Activated naive CD4-positive, alpha-beta T cell treated with Interleukin-2 at 50 U/mL for 16 hours (primary cell): ENCODE data around the gene GAMT.

Experiments
- DNase-seq: peaks from one replicate; pipeline ENCODE4 v3.0.0-alpha.2; 2020

The GAMT gene

DNA sequence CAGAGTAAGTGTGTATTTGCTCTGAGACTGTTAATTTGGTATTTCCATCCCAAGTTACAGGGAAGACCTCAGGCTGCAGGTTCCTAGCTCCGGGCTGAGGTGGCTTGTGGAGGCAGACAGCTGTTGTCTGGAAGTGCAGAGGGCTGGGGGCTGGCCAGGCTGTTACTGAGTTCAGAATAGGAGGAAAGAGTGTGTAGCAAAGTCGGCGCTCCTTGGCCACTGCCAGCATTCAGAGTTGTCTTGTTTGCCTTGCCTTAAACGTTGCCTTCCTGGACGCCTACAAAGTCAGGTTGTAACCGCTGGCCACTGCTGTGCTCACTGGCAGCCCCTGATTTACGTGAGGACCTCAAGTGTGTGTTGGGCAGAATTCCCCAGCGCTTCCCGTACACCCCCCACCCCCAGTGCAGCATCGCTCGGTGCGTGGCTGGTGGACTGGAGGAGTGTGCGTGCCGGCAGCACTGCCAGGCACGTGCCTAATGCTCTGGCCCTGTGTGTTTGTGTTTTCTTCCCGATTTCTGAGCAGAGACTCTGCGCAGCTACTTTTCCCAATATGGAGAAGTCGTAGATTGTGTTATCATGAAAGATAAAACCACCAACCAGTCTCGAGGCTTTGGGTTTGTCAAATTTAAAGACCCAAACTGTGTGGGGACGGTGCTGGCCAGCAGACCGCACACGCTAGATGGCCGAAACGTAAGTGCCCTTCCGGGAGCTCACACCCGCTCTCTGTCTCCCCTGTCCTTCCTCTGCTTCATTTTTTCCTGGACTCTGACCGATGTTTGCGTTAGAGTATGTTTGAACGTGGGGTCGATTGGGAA is 16.5 kb upstream of the GAMT start:
- no peak for DNase-seq

DNA sequence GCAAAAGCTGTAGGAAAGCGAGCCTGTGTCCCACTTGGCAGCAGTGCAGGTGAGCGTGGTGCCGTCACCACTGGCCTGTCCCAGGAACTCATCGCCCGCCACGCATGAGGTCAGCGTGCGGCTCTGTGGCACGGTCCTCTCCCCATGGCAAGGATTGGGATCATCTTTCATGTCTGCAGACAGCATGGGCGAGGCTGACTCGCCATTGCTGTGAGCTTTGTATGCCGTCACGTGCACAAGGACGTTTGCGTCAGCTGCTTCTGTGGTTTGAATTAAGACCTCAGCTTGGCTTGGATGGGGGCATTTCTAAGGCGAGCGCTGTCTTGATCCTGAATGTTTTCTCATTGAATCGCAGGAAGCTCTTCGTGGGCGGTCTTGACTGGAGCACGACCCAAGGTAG is 15.8 kb upstream of the GAMT start:
- DNase-seq: no peak

DNA sequence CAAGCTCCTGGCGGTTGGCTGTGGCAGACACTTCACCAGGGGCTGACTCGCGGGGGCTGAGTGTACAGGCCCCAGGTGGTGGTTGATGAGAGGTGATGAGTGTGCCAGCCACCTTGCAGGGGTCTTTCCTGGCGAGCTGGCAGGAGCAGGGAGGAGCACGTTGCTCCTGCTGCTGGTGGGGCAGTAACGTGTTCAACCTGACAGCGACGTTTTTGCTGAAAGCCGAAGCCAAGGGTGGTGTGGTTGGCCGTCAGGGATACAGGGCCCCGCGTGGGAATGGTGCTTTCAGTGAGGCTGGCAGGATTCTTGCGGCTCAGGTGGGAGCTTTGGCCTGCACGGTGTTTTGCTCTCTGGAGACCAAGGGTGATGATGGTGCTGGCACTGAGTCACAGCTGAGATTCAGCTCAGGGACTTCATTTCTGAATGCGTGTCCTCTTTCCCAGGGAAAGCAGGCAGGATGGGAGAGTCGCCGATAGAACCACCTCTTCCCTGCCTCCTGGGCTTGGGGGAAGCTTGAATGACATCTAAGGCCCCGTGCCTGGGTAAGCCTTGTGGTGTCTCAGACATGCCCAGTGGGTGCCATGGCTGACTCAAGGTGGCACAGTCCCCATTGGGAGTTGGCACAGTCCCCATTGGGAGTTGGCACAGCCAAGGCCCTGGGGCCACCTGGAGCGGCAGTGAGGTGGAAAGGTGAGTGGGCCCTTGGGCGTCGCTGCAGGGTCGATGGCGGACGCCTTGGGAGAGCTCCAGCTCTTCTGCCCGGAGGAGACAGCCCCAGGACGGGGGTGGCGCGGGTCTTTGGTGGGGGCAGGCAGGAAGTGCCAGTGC is 14.9 kb upstream of the GAMT start:
- DNase-seq: no peak

DNA sequence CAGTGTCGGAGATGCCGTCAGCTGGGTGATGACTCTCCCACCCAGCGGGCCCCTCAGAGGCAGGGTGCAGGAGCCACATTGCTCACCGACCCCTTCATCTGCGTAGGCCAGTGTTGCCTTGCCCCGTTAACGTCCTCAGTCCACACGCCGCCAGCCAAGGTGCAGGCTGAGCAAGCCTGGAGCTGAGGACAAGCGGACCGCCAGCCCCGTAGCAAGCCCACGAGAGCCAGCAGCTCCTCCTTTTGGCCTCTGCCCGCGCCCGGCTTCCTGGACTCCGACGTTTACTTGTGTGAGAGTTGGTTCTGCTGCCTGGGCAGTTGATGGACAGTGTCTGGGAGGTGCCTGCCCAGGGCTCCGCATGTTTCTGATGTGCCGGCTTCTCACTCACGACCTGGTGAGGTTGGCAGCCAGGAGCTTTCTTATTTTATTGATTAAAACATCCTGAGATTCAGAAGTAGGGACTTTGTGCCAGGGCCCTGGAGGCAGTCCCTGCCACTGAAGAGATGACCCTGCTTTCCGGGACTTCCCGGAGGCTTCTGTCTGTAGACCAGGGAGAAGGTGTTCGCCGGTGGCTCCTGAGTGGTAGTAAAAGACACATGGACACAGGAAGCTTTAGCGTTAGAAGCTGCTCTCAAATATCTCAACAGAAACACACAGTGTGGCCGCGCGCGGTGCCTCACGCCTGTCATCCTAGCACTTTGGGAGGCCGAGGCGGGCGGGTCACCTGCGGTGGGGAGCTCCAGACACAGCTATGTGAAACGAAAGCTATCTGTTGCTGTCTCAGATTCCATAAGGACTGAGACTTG is 11.9 kb upstream of the GAMT start:
- peak; percentile 26 for DNase-seq

DNA sequence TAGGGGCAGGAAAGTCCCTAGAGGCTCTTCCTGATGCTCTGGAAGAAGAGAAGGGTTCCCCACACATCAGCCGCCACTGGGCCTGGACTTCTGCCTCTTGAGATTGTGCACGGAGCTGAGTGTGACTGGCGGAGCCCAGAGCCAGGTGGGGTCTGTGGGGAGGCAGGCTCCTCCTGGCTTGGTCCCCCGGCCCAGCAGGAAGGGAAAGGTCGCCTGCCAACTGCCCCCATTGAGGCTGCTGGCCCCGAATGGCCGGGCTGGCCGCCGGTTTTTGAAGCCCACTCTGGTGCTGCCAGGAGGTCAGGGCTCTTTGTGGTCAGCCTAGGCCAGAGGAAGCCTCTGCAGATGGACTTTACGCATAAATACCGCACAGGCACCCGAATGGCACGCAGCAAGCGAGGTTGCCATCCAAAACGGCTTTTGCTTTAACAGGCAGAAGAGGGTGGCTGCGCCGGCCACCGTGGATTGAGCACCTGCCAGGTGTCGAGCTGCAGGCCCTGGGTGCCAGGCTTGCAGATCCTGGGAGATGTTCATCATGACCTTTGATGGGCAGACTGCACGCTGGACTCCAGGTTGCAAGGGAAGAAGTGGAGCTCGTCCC is 11.1 kb upstream of the GAMT start:
- no peak for DNase-seq

DNA sequence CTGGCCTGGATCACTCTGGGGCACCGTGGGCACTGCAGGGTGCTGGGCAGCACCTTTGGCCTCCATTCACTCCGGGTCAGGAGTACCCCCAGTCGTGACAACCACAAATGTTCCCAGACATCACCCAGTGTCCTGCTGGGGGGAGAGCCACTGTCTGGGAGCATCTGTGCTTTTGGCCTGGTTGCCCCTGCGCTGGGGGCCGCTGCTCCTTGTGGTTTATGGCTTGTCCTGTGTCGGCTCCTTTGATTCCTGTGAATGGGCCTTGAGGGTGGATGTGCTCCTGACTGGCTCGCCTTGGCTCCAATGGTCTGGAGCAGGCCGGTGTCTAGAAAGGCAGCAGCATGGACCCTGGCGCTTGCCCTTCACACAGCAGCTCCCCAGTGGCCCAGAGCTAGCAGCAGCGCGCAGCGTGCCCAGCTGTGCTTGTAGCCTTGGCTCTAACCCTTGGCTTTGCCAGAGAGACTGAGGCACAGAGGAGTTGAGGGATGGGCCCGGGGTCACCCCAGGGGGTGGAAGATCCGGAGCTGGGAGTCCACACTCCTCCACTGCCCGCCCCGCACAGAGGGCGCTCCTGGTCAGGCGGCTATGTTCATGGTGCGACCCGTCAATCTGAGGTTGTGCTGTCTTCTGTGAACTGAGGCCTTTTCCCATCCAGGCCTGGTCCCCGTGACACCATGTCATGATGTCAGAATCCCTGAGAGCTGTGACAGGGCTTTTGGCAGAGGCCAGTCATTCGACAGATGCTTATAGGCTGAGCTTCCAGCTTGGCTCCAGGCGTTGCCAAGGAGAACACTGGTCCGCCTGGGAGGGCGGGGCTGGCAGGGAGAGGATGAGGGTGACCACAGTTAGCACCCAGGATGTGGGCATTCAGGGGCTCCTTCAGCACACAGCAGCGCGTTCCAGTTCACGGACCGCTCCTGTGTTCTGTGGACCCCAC is 10.2 kb upstream of the GAMT start:
- DNase-seq: peak; percentile 21

DNA sequence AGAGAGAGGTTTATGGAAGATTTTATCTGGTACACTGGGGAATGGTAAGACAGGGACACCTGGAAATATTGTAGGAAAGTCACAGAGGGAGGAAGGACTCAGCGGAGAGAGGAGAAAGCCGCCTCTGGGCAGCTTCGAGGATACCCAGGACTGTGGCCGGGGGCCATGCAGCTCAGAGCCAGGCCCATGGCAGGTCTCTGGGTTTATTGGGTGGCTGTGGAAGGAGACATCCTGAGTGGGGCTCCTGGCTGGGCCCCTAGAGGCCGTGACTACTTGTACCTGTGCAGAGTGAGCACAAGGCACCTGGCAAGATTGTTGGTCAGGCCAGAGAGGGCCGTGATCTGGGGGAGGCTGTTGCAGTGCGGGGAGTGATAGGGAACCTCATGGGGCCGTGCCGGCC is 9.4 kb upstream of the GAMT start:
- DNase-seq: no peak

DNA sequence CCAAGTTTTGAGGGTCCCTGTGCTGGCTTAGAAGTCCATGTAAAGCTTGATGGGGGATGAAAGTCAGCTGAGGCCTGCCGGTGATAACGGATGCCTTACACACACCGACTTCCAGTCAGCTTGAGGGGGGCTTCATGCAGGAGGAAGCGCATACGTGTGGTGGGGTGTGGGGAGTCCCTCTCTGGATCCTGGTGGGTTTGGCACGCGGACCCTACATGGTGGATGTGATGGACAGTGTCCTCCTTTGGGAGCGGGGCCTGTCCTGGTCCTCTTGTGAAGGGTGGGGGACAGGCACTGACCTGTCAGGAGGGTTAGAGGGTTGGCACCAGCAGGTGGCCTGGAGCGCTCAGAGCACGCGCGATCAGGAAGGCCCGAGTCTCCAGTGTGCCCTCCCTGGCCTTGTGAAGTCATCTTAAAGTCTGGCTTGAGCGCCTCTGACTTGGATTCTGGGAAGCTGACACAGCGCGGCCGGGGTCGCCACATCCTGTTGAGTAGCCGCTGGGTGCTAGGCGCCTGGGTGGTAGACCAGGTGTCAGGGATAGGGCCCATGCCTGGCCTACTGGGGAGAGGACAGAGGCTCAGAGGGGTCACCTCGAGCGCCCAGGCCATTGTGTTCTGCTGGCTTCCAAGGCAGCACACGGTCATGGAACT is 8.9 kb upstream of the GAMT start:
- DNase-seq: no peak

DNA sequence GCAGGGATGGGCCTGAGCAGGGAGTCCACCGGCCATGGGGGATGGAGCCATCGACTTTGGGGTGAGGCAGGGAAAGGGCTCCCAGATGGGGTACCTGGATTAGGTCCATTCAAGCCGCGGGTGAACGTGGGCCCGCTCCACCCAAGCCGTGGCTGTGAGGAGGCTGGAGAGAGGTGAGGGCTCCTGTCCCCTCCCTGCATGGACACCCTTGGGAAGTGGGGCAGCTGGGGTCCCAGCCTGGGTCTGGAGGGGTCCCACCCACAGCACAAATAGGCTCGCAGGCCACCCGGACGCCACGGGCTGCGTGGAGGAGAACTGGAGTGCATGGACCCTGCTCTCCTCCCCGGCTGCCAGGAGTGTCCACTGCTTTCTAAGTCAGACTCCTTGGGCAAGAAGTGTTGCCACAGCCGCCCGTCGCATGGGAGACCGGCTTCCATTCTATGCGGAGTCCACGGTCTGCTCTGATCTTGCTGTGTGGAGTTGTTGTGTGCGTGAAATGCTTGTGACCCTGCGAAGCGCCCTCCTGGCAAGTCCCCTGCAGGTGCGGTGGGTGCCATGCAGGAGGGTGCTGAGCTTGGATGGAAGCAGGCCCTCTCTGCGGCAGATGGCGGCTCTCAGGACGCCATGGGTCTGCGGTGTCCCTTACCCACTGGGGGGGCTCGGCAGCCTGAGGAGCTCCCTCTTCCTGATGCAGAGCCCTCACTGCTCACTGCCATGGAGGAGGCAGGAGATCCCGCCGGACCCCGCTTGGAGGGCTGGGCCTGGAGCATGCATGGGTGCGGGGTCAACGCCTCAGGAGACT is 8.1 kb upstream of the GAMT start:
- no peak for DNase-seq

DNA sequence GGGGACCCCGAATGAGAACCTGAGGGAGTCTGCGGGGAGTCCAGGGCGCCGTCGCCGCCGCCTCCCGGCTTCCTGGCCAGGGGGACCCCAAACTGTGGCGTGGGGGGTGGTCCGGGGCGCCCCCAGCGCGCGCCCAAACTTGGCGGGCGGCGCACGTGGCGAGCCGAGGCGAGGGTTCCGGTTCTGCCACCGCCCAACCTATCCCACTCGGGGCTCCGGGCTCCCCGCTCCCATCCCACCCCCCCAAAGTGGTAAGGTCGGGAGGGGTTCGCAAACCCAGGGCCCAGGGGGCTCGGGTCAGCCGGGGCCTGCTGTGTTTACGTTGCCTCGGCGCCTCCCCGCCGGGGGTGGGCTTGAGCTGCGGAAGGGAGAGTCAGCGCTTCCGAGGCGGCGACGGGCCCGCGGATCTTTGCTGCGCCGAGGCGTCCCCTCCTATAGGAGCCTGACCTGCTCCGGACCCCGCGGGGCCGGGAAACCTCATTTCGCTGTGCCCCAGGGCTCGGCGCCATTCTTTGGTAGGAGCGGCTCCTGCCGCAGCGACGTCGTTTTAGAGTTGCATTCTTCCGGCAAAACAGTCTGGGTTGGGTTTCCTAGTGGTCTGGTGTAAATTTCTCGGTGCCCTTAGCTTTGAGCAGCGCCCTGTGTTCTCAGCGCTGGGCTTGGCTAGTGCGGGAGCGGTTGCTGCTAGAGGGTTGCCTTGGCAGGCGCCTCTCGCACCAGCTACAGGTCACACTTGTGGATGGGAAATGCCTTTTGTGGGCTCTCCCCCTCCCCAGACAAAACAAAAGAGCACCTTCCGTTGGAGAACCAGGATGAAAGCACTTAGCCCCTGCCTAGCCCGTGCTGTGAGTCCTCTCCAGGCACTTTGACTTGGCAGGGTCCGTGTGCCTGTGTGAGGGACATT is 7.2 kb upstream of the GAMT start:
- DNase-seq: peak; percentile 66

DNA sequence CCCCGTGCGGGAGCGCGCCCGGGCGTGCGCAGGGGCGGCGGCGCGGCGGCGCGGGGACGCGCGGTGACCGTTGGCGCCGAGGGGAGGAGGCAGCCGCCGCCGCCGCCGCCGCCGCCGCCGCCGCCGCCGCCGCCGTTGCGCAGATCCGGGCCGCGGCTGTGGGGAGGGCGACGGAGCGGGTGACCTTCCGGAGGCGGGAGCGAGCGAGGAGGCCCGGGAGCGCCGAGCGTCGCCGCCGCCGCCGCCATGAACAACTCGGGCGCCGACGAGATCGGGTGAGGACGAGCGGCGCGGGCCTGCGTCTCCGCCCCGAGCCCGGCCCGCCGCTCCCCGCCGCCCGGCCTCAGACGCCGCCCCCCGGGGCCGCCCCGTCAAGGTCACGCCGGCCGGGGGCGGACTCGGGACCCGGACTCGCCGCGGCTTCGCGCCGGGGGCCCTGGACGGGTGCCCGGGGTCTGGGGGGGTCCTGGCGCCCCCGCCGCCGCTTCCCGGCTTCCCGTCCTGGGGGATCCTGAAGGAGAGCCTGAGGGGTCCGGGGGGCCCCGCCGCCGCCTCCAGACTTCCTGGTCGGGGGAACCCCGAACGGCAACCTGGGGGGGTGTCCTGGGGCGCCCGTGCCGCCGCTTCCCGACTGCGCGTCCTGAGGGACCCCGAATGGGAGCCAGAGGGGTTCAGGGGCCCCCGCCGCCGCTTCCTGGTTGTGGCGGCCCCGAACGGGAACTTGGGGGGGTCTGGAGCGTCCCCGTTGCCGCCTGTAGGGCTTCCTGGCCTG is 6.4 kb upstream of the GAMT start, which contains the start of gene DAZAP1:
TSS of gene DAZAP1 (plus strand) at position 59 of the 772 bp plus-strand sequence. CDS start at position 247, 188 bp downstream.
- DNase-seq: peak; percentile 43

DNA sequence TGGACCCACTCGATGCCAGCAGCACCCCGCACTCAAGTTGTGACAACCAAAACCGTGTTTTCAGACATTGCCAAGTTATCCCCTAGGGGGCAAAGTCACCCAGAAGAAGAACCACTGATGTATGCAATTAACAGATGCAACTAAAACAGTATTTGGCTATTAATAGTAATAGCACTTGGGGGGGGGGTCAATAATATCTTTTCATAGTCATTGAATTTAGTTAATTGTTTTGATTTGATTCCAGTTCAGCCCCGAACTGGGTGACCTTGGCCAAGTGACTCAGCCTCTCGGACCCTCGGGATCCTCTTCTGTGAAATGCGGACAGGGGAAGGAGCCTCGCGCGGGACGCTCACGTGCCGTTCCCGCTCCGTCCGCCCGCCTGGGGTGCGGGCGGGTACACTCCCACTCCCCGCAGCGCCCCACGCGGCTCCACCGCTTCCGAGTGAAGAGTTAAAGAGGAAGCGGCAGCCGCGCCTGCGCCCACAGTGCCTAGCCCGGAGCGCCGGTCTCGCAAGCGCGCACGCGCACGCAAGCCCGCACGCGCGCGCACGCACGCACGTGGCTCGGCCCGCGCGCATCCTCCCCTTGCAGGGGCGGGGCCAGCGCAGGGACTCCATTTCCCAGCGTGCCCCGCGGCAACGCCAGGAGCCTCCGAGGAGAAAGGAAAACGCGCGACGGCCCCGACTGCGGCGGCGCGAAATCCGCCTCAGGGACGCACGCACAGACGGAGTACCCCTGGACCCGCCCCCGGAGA is 5.6 kb upstream of the GAMT start:
- DNase-seq: peak; percentile 99

DNA sequence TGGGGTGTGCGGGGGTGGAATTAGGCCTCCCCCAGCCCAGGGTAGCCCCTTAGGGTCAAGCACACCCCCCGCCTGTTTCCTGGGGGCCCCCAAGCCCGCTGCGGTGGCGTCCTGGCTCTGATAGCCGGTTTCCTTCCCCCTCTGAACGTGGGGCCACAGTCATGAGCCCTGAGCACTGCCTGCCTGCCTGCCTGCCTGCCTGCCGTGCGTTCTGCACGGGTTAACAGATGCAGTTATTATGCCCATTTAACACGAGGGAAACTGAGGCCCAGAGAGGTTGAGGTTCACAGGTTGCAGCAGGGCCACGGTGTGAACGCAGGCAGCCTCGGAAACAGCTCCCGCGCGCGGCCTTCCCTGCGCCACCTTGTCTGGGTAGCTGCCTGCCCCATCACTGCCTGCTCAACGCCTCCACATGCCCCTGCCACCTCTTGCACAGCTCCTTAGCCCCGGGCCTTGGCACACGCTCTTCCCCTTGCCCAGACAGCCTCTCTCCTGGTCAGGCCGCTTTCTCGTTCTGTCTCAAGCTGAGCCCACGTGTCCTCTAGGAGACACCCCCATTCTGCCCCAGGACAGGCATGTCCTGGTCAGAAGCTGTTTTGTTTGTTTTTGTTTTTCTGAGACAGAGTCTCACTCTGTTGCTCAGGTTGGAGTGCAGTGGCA is 1.2 kb upstream of the GAMT start:
- DNase-seq: no peak

DNA sequence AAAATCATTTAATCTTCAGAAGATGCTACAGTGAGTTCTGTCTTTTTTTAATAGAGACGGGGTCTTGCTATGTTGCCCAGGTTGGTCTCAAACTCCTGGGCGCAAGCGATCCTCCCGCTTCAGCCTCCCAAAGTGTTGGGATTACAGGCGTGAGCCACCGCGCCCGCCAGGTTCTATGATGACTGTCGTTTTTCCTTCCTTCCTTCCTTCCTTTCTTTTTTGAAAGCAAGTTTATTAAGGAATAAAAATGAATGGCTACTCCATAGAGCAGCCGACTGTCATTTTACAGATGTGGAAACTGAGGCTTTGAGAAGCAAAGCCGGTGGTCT is 511 bp upstream of the GAMT start:
- no peak for DNase-seq

DNA sequence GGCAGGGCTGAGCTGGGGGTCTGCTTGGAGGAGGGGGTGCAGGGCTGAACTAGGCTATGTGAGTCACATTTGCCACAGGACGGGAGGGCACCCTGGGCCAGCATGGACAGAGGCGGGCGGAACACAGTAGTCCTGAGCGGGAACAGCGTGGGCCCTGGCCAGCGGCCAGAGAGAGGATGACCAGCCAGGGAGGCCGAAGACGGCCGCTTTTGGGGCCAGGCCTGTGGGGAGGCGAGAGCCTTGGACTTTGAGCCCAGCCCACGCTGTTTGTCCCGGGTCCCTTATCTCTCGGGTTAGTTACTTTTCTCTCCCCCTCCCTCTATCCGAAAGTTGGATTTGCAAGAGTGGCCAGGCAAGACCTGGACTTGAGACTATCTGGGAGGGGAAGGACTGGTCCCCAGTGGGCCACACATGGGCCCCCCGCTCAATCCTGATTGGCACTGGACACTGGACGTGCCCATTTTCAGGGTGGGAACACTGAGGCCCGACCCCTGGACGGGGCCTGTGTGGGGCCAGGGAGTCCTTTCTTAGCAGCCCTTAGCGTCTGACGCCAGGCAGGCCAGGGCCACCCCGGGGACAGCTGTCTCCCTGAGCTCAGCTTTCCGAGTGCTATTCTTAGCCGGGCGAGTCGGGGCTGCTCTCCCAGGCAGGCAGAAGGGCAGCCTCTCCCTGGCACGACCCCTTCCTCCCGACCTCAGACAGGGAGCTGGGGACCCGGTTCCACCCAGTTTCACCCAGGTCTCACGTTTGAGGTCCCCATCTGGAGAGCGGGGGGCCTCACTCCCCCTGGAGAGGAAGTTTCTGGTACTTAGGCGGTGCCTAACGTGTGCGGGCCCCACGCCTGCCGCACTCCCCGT is 833 bp downstream of the GAMT start:
- no peak for DNase-seq

DNA sequence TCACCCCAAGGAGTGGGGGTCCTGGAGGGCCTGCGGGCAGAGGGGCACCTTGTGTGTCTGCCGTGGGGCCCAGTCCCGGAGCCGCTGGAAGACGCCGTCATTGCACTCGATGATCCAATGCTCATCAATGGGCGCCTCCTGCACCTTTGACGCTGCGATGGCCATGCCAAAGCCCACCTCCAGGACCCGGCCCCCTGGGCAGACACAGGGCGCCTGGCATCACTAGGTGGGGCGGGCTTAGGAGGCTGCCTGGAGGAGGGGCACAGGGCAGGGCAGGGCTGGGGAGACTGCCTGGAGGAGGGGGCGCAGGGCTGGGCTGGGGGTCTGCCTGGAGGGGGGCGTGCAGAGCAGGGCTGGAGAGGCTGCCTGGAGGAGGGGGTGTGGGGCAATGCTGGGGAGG is 1.6 kb downstream of the GAMT start:
- DNase-seq: no peak
